NB4 (cell line): ENCODE results near the gene FADS3.

Source experiments
- DNase-seq: peaks from one replicate; pipeline ENCODE4 v3.0.0; 2010; ENCODE audit warnings: low read depth
- H3K4me3 ChIP-seq: one replicate; pipeline ENCODE4 v1.5.1; 2011; ENCODE audit warnings: mild to moderate bottlenecking, low read depth, low read length, moderate library complexity
- MYC ChIP-seq: IDR thresholded peaks from 2 replicates; pipeline ENCODE4 v1.6.1; 2011; ENCODE audit warnings: low read depth, low read length
- POLR2A ChIP-seq: IDR thresholded peaks from 2 replicates; pipeline ENCODE4 v1.6.1; 2011; ENCODE audit warnings: mild to moderate bottlenecking; ENCODE audit not compliant: insufficient read length; ENCODE audit errors: extremely low read depth
- TF ChIP-seq, protein P1 (sequence below): IDR thresholded peaks from one replicate; pipeline ENCODE4 v1.5.1; 2012; ENCODE audit warnings: low read depth, low read length
- TF ChIP-seq, protein P2 (sequence below): IDR thresholded peaks from 2 replicates; pipeline ENCODE4 v1.6.1; 2011; ENCODE audit warnings: low read depth, low read length

Gene FADS3

GRCh38 chr11:61905801-61906521 is 14.6 kb upstream of the FADS3 start:
- H3K4me3 ChIP-seq: no peak overlapping the region
- TF ChIP-seq POLR2A (no peak), MYC (no peak)
- TF ChIP-seq, protein P1, sequence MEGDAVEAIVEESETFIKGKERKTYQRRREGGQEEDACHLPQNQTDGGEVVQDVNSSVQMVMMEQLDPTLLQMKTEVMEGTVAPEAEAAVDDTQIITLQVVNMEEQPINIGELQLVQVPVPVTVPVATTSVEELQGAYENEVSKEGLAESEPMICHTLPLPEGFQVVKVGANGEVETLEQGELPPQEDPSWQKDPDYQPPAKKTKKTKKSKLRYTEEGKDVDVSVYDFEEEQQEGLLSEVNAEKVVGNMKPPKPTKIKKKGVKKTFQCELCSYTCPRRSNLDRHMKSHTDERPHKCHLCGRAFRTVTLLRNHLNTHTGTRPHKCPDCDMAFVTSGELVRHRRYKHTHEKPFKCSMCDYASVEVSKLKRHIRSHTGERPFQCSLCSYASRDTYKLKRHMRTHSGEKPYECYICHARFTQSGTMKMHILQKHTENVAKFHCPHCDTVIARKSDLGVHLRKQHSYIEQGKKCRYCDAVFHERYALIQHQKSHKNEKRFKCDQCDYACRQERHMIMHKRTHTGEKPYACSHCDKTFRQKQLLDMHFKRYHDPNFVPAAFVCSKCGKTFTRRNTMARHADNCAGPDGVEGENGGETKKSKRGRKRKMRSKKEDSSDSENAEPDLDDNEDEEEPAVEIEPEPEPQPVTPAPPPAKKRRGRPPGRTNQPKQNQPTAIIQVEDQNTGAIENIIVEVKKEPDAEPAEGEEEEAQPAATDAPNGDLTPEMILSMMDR: no peak
- TF ChIP-seq, protein P2, sequence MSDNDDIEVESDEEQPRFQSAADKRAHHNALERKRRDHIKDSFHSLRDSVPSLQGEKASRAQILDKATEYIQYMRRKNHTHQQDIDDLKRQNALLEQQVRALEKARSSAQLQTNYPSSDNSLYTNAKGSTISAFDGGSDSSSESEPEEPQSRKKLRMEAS: no peak
- DNase-seq: no peak

DNA sequence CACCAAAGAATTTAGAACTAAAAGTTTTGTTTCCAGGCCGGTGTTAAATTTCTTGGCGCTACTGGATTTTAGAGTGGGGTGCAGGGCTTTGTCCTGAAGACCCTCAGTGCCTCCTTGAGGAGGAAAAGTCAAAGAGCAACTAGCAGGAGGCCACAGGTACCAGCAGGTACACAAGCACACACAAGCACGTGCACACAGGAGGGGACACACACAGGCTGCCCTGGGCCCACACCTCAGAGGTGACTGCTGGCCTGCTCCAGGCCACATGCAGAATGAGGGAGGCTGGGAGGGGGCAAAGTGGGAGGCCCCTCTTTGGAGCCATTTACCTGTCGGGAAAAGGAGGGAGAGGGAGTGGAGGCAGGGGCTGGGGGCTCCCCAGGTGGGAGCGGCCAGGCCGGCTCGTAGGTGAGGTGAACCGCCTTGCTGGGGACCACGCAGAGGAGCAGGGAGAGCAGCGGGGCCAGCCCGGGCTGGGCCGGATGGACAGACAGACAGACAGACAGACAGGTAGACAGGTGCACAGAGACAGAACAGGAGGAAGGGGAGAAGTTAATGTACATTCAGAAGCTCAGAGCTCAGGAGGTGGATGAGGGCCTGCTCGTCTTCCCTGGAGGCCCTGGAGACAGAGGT is 13.8 kb upstream of the FADS3 start:
- H3K4me3 ChIP-seq: no peak overlapping the region
- DNase-seq: no peak
- TF ChIP-seq, protein P2: no peak
- TF ChIP-seq POLR2A (no peak), MYC (no peak)
- TF ChIP-seq, protein P1: no peak

DNA sequence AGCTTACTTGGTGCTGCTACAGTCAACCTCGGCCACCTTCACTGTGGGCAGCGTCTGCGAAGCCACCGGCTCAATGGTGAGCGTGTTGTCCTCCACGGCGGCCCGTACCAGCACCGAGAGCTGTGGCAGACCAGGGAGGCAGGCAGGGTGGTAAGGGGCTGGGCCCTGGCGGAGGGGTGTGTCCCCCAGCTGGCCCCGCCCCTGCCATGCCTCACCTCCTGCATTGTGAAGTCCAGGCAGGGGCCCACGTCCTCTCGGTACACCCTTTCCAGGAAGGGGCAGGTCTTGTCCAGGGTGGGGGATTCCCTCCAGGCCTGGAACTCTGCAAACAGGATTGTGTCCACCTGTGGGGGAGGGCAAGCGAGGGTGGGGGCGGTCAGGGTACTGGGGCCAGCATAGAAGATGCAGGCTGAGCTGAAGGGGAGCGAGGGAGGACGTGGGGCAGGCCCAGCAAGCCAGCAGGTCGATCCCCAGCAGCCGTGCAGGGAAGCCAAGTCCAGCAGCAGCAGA is 13.2 kb upstream of the FADS3 start:
- H3K4me3 ChIP-seq: no peak overlapping the region
- DNase-seq: no peak
- TF ChIP-seq MYC (no peak), POLR2A (no peak)
- TF ChIP-seq, protein P2: no peak
- TF ChIP-seq, protein P1: no peak

DNA sequence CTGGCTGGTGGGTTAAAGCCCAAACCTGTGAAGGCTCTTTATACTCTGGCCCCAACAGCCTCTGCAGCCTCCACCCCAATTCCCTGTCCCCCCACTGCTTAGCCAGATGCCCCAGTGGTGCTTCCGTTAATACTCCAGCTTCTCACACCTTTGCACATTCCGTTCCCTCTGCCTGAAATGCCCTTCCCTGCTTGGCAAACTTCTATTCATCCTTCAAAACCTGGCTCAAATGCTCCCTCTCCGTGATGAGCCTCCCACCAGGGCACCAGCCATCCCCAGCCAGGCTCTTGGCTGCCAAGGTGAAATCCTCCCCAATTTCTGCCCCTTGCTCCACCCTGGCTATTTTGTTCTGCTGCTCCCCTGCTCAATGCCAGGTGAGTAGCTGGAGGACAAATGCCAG is 12.5 kb upstream of the FADS3 start:
- no peak for DNase-seq
- TF ChIP-seq, protein P2: no peak
- TF ChIP-seq POLR2A: no peak
- TF ChIP-seq, protein P1: no peak
- no peak for TF ChIP-seq MYC
- H3K4me3 ChIP-seq: no peak overlapping the region

- DNase-seq: no peak
- TF ChIP-seq POLR2A: no peak
- no peak for TF ChIP-seq MYC
- TF ChIP-seq, protein P2: no peak
- TF ChIP-seq, protein P1: no peak
These were observed 11.0 kb upstream of the FADS3 start for GRCh38 chr11:61902313-61902712.

More at GRCh38 chr11:61902313-61902712, 11.0 kb upstream of the FADS3 start:
- H3K4me3 ChIP-seq: no peak overlapping the region
